HTERT RPE-1 (cell line): ENCODE data around the gene USP11.

Source experiments
- in situ Hi-C: fragments of 300-500 bp; cut with MboI; formaldehyde crosslinking; loops from 4 replicates; pipeline ENCODE4 v1.14.3; 2020; ENCODE audit warnings: low sequenced_read_pairs

The USP11 gene

DNA sequence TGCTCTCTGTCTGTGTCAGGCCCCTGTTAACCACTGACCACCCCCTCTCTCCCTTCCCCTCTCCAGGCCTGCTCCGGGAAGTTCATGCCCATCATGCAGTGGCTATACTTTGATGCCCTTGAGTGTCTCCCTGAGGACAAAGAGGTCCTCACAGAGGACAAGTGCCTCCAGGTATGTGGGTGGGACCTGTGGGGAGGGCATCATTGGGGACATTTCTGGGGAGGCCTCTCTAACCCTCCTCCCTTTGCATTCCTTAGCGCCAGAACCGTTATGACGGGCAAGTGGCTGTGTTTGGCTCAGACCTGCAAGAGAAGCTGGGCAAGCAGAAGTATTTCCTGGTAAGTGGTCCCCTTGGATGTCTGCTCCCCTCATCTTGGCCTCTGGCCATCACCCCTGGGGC, 29.9 kb upstream of the USP11 start:
- in situ Hi-C loops = no loop called here

- in situ Hi-C loops = no loop called here
Observed at GRCh38 chrX:47204970-47205369, 27.8 kb upstream of the USP11 start.

DNA sequence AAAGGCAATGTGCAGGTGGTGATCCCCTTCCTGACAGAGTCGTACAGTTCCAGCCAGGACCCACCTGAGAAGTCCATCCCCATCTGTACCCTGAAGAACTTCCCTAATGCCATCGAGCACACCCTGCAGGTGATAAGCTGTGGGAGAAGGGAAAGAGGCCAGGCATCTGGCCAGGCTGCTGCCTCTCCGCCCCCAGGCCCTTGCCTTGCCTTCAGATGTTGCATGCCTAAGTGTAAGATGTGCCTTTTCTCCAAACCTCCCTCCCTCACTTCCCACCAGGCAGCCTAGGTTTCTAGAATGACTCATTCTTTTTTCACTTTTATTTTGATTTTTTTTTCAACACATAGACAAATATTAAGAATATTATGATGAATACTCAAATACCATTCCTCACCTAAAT, 26.5 kb upstream of the USP11 start:
- in situ Hi-C loops = no loop called here

DNA sequence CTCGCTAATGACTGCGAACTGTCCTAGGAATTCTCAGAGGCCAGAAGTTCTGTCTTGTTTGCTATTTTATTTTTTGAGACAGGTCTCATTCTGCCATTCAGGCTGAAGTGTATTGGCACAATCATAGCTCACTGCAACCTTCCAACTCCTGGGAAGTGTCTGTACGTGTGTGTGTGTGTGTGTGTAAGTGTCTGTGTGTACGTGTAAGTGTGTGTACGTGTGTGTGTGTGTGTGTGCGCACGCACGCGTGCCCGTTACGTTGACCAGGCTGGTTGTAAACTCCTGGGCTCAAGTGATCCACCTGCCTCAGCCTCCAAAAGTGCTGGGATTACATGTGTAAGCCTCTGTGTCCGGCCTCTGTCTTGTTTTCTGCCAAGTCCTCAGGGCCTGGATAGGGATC, 24.7 kb upstream of the USP11 start:
- in situ Hi-C loops = no loop called here

GRCh38 chrX:47209508-47210238, 23.1 kb upstream of the USP11 start:
- in situ Hi-C loops = no loop called here

- in situ Hi-C loops = no loop called here
Observed at GRCh38 chrX:47210661-47211425, 22.0 kb upstream of the USP11 start.

DNA sequence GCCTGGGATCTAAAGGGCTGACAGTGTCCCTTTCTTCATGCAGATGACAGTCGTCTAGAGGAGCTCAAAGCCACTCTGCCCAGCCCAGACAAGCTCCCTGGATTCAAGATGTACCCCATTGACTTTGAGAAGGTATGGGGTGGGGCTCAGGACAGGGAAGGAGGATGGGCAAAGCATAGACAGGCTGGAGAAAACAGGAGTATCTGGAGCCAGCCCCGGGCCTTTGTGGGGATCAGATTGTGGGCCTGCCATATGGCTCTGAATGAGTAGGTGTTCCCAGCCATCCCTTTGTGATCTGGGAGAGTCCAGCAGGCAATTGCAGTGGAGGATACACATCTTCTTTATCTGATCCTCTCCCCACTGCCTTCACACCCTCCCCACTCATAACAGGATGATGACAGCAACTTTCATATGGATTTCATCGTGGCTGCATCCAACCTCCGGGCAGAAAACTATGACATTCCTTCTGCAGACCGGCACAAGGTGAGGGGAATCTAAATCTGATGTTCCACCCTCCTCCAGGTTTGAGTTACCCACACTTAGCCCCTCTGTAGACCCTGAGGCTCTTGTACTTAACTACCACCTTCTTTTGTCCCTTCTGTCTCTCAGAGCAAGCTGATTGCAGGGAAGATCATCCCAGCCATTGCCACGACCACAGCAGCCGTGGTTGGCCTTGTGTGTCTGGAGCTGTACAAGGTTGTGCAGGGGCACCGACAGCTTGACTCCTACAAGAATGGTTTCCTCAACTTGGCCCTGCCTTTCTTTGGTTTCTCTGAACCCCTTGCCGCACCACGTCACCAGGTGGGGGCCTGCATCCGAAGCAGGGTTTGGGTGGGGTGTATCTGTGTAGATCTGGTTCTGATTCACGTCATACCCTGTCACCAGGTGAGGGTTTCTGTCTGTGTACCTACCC, 20.2 kb upstream of the USP11 start:
- in situ Hi-C loops = no loop called here

- in situ Hi-C loops = no loop called here
Observed at GRCh38 chrX:47214435-47215077, 18.3 kb upstream of the USP11 start.

GRCh38 chrX:47215291-47215900, 17.4 kb upstream of the USP11 start:
- in situ Hi-C loops = no loop called here

GRCh38 chrX:47216393-47216925, 16.4 kb upstream of the USP11 start:
- in situ Hi-C loops = no loop called here

- in situ Hi-C loops = no loop called here
Observed at GRCh38 chrX:47217121-47217851, 15.5 kb upstream of the USP11 start.

GRCh38 chrX:47217852-47218279, 14.9 kb upstream of the USP11 start:
- in situ Hi-C loops = no loop called here

GRCh38 chrX:47218280-47218919, 14.4 kb upstream of the USP11 start, which contains the start of gene CDK16:
Gene CDK16, plus strand, starts transcription at chrX:47218681. Its CDS starts 4,877 bp downstream, at chrX:47223558.
- in situ Hi-C loops = no loop called here

DNA sequence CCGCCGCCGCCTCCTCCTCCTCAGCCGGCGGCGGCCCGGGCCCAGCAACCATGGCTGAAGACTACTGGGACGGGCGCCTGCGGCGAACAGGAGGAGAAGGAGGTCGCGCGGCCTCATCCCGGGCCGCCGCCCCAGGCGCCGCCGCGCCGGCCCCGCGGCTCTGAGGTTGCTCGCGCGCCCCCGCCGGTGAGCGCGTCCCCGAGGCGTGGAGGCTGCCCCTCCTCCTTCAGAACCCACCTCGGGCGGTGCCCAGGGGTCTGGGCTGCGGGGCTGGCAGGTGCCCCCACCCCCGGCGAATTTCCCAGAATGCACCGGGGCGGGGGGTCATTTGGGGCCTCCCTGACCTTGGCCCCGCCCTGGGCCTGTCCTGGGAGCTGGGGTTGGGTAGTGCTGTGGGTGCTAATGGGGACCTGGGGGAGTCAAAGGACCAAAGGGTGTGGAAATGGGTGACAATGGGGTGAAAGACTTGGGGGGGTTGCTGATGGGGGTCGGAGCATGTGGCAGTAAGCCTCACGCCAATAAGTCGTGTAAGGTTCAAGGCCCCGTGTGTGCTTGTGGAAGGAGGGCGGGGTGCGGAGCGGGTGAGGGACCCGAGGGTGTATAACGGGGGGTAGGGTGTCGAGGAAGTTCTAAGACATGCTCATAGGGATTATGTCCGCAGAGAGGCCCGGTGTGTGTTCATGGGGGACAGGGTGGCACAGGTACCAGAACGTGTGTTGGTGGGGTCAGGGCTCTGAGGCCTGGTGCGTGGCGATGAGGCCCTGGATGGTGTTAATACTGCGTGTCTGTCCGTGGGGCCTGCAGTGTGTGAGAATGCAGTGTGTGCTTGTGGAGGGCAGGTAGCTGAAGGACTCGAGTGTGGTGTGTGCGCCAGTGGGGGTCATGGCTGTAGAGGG, 13.6 kb upstream of the USP11 start:
- in situ Hi-C loops = no loop called here

- in situ Hi-C loops = no loop called here
Observed at GRCh38 chrX:47221756-47222155, 11.1 kb upstream of the USP11 start.

DNA sequence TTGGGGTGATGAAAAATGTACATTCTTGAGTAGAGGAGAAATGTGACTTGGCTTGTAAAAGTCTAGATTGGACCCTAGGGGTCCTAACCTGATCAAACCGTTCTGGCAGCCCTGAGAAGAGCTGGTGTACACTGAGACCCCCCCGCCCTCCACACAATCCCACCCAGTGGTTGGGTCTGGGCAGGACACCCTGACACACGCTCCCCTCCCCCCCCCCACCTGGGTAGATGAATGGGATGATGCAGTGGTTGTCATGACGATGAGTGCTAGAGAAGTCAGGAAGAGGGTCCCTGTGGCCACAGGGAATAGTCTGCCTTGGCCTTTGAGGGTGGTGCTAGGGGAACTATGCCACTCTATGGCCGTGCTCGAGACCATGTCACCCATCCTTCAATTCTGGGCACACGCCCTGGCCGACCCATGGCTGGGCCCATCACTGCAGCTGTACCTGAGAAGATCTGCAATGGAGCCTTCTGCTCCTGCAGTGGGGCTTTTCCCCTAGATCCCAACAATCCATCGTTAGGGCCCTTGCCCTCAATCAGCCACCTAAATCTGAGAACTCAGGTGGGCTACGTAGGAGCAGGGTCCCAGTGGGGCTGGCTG, 10.0 kb upstream of the USP11 start:
- in situ Hi-C loops = no loop called here

GRCh38 chrX:47223476-47224250, 9.1 kb upstream of the USP11 start:
- in situ Hi-C loops = no loop called here
